HG02588 (cell line): ENCODE measurements around the gene SEMA6B.

Source experiments
- ATAC-seq: cut with Tn5 transposase; IDR thresholded peaks from one replicate; pipeline ENCODE4 v1.9.1; 2021; ENCODE audit warnings: mild to moderate bottlenecking, moderate library complexity; ENCODE audit not compliant: unreplicated experiment

Gene SEMA6B

GRCh38 chr19:4495471-4495870 lies 64.0 kb downstream of the SEMA6B start:
- ATAC-seq: no peak

DNA sequence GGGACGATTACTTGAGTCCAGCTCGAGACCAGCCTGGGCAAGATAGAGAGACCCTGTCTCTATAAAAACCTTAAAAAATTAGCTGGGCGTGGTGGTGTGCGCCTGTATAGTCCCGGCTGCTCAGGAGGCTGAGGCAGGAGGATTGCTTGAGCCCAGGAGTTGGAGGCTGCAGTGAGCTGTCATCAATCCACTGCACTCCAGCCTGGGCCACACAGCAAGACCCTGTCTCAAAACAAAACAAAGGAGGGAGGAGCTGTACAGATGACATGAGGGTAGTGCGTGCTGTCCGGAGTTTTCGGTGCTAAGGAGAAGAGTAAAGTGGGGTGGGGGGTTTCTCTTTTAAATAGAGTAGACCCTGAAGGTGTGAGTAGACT lies 64.8 kb downstream of the SEMA6B start:
- ATAC-seq: no peak

GRCh38 chr19:4493929-4494690 lies 65.4 kb downstream of the SEMA6B start:
- ATAC-seq: no peak

DNA sequence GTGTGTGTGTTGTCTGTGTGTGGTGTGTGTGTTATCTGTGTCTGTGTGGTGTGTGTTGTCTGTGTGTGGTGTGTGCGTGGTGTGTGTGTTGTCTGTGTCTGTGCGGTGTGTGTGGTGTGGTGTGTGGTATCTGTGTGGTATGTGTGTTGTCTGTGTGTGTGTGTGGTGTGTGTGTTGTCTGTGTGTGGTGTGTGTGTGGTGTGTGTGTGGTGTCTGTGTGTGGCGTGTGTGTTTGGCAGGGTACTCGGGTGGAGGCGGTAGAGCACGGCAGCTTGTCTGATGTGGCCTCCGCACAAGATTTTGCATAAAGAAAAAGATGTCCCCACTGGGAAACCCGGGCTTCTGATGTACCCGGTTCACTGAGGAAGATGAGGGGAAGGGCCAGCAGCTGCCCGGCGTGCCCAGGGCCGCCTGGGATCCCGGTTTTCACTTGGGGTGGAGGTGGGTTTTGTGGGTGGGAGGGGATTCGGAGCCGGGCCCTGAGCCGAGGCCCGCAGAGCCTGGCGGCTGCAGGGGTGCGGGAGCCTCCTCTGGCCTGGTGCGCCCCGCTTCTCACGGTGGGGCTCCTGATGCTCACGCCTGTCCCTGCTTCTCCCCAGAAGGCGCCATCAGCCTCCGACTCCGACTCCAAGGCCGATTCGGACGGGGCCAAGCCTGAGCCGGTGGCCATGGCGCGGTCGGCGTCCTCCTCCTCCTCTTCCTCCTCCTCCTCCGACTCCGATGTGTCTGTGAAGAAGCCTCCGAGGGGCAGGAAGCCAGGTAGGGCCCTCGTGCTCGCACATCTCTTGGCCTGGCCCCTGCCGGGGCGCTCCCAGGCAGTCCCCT lies 66.2 kb downstream of the SEMA6B start:
- ATAC-seq: no peak
